Tongue (tissue), 2 donors: ENCODE results near the gene ADCY10. TPM values are rescaled to one million over a fixed set of nuclear protein-coding genes. Genes with fewer than 3 reads are reported as not detected.
"Not testable (repeated sequence)": the region's sequence is repeated elsewhere in the genome, so short reads cannot be mapped to it uniquely, and the experiment has no call there.

Source experiments
- DNase-seq: peaks from one replicate; pipeline ENCODE4 v3.0.0-alpha.2; 2015
- total RNA-seq: library from RNA; depleted of rRNA; stranded (reverse); fragments of >200 nt; gene quantifications from one replicate; pipeline ENCODE4 v1.2.3, GENCODE V29; 2014

The ADCY10 gene
- total RNA-seq, 1 donor from 2014 or later = 0.21 TPM

DNA sequence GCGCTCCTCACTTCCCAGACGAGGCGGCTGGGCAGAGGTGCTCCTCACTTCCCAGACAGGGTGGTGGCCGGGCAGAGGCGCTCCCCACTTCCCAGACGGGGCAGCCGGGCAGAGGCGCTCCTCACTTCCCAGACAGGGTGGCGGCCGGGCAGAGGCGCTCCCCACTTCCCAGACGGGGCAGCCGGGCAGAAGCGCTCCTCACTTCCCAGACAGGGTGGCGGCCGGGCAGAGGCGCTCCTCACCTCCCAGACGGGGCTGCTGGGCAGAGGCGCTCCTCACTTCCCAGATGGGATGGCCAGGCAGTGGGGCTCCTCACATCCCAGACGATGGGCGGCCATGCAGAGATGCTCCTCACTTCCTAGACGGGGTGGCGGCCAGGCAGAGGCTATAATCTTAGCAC is 107.7 kb downstream of the ADCY10 start:
- not testable (repeated sequence) for DNase-seq

DNA sequence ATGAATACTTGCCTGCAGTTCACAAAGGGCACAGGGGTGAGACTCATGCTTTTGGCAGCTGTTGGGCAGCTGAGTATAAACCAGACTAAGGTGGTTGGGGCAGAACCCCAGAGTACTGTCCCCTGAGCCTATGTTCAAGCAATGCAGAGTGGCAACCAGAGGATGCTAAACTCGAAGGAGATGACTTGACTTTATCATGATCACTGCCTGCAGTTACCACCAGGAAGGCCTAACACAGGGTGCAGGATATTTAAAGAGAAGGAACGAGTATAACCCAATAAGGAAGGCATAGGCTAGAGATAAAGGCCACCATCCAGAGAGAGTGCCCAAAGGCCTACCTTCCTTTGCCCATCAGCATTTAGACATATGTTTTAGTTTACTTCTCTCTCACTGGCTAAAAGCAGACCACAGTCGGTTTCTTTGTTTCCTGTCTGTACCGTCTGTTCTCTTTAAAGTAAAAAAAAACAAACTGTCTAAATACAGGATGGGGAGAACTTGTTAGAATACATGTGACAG is 108.8 kb downstream of the ADCY10 start:
- DNase-seq = no peak

DNA sequence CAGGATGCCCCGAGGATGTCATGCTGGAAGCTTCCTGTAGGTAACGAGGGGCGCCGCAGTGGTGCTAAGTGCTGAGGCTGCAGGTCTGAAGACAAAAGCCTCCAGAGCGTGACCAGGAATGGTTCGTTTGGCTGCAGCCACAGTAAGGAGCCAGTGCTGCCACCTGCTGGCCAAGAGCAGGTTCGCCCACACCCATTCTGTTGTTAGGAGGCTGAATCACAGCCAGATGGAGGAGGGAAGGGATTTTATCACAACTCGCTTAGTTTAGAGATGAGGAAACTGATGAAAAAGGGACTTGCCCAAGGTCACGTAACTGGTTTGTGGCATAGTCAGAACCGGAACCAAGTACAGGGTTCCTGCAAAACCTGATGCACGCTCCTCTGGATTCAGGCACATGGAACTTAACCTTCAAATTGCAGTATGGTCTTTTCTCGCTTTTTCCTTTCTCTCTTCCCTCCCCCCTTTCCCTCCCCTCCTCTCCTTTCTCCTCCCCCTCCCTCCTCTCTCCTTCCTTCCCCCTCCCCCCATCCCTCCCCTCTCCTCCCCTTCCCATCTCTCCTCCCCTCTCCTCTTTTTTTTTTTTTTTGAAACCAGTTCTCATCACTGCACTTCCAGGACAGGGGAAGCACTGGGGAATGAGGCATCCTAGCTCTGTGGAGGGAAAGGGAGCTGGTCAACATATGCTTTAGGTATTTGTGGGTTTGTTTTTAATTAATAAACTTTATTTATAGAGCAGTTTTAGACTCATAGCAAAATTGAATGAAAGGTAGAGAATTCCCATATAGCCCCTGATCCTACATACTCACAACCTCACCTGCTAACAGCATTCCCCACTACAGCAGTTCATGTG is 110.4 kb downstream of the ADCY10 start:
- DNase-seq = peak; percentile 88

DNA sequence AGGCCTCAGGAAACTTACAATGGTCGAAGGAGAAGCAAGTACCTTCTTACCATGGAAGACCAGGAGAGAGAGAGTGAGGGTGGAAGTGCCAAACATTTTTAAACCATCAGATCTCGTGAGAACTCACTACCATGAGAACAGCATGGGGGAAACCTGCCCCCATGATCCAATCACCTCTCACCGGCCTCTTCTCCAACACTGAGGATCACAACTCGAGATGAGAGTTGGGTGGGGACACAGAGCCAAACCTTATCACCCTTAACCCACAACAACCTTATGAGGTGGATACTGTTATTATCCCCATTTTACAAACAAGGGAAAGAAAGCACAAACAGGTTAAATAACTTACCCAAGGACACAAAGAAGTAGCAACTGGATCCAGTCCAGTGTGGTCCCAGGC is 111.7 kb downstream of the ADCY10 start:
- DNase-seq = no peak

DNA sequence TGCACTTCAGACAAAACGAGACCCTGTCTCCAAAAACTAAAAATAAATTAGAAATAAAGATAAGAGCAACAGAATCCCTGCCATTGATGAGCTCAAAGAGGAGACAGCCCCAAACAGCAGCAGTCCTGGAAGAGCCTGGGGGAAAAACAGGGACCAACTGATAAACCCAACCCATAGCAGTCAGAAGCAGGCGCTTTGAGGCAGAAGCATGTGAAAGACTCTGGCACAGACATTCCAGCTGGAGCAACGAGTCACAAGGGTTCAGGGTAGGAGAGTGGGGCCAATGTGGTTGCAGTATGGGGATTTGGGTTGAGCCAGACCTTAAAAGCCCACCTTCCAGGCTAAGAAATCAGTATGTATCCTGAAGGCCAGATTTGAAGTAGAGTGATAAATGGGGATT is 113.7 kb downstream of the ADCY10 start:
- no peak for DNase-seq

DNA sequence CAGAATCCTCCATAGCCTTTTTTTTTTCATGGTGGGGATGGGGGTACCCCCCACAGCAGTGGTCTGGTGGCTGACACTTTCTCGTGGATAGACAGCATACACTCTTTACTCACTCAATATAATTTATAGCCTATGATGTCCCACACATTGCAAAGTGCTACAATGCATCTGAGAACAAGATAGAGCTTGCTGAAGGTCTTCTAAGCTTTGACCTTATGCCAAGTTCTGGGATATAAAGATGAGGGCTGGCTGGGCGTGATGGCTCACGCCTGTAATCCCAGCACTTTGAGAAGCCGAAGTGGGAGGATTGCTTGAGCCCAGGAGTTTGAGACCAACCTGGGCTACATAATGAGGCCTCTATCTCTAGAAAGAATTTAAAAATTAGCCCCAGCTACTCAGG is 114.2 kb downstream of the ADCY10 start:
- DNase-seq = no peak

DNA sequence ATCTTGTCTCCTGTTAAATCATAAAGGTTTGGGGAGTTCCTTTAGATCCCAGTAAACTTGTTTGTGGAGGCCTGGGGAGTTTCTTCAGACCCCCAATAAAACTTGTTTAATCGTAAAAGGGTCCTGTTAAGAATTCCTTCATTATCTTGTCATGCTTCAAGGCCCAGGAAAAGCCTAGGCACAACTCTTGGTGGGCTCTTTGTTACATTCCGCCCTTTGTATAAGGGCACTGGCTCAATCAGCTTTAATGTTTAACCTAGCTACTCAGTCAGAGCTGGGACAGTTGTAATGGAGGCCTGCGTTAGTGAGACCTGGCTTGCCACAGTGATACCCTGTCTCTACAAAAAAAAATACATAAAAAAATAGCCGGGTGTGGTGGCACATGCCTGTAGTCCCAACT is 115.0 kb downstream of the ADCY10 start:
- DNase-seq = no peak

DNA sequence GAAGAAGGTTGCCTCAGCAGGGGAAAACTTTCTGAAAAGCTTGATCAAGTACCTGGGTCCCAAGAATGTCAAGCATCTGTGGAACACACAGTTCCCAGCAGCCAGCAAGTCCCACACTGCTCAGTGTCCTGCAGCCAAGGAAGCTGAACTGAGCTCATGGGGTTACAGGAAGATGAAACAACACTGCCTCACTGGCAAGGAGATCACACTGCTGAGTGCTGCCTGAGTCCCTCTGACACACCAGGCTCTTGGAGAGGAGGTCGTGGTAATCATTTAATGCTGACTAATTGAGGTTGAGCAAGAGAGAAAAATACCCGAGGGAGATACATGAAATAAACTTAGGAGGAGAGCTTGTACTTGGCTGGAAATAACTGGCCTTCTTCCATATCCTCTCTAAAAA is 116.9 kb downstream of the ADCY10 start:
- peak; percentile 78 for DNase-seq

DNA sequence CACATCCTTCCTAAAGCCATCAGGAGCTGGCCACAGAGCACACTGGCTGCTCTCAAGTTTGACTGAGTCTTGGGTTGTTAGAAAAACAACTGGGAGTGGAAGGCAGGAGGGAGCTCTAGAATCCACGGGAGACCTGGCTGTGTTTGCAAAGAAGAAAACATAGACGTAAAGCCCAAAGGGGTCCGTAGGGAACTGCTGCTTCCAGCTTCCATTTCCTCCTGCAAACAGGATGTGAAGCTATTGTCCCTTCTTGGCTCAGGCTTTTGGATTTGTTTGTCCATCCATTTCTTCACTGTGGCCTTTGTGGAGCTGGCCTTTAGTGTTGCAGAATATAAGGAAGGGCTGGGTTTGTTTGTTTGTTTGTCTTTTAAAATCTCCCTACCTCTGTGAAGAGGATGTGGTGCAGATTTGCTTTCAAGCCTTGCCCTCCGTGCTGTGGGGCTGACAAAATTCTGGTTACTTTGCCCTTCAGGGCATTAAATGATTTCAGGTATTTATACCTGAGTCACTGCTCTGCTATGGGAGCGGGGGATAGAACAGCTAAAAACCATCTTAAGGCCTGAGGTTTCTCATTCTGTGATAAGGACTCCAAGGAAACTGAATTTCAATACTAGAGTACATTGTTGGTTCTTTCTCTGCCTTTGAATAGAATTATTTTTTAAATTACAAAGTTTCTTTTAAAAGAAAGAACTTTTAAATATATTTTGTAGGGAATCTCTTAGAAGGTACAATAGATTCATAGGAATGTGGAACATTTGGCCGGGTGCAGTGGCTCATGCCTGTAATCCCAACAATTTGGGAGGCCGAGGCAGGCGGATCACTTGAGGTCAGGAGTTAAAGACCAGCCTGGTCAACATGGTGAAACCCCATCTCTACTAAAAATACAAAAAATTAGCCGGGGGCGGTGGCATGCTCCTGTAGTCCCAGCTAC is 117.9 kb downstream of the ADCY10 start:
- DNase-seq = peak; percentile 61

DNA sequence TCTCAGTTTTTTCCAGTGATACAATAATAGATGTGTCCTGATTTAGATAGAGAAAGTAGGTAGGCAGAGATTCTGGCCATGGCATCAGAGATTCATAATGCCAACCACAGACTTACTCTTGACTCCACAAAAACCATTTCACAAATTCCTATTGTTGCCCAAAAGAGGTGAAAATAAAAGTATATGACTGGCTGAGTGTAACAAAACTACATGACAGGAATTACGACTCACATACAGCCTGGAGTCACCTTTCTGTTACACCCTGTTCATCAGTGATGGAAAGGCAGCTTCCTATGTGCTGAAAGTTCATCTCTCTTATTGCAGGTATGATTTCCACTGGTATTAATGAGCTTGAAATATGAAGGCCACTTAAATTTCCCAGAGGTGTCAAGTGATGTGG is 119.9 kb downstream of the ADCY10 start:
- DNase-seq = no peak

DNA sequence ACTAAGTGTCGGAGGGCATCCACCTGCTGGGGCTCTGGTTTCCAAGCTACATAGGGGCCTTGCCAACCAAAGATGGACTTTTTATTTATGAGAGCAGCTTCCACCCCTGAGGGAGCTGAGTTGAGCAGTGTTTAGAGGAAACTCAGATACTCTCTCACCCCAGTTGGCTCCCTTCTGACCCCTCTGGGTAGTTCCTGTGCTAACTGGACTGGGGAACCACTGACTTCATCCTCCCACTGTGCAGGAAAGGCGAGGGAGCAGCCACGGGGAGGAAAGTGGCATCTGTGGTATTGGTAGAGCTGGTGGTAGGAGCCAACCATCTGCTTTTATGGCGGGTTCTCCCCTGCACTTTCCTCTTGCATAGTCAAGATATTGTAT is 121.8 kb downstream of the ADCY10 start:
- DNase-seq = no peak

DNA sequence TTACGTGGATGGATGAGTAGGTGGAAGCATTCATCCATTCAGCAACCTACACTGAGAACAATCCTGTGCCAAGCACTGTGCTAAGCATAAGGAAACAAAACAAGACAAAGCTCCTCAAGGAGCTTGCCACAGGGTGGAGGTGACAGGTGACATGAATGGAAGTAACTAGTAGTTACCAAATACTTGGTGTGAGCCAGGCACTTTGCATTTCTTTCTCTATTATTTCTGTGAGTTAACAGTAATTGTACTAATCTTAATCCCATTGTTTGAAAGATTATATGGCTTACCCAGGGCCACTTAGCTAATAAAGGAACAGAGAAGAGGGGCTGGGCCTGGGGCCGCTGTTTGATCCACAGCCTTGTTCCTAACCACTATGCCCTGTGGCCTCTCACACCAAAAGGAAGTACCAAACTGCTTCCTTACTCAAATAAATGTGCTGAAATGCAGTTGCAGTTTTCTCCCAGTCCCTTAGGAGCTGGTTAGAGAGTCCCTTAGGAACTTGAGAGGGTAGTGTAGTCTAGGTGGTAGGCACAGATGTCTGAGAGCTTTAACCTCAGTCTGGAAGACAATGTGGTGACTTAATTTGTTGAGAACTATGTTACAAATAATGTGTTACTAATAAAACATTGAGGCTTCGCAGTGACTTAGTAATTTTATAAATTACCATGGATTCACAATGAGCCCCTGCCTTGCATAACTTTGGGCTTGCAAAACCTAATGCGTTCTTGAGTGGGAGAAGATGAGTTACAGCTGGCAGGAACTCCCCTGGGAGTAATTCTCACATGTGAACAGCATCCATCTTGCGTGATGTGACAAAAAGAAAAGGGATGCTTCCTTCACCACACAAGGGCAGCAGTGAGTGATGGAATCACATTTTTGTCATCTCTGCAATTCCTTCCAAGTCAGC is 122.4 kb downstream of the ADCY10 start:
- peak; percentile 54 for DNase-seq

DNA sequence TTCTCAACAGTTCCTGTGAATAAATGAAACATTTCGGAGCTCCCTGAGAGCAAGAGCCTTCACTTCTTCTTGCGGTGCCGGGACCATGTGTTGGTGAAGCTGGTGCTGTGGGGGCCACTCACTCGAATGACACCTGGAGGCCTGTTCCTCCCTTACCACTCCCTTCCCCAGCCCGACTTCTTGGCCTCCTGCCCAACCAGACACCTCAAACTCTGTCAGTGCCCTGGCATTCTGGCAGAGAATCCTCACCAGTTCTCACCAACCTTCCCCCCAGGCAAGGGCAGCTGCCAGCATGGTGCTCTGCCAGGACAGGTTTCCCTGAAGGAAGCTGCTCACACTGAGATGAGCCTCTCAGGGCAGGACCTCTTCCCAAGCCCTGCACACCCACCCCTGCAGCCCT is 123.8 kb downstream of the ADCY10 start:
- DNase-seq = no peak

DNA sequence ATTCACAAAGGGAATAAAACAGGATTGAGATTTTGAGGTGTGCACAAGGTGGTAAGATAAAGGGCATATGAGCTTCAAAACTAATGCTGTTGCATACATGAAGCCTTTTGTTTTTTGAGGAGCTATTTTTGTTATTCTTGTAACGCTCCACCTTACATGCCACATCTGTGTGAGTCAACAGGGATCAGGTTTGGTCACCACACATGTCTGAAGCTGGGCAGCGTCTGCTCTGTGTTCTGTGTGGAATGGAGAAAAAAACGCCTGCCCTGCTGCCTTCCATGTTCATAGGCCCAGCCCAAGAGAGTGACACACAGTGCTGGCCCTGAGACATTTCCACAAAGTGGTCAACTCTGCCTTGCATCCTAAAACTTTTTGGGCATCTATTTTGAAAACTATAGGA is 124.4 kb downstream of the ADCY10 start:
- no peak for DNase-seq

DNA sequence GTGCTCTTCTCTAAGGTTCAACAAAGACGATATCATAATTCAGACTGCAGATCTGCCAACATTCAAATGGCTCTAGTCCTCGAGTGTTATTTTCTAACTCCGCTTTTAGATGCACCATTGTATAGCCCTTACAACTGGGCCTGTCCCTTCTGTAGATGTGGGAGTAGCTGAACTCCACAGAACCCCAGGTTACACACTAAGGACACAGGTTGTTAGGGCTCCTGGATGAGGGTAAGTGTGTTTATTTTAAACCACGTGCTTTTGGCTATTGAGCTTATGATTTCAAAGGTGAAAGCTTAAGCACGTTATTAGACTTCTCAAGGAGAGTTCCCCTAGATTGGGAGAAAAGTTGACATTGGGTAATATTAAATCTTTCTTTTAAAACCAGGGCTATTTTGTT is 127.4 kb downstream of the ADCY10 start:
- DNase-seq = no peak

DNA sequence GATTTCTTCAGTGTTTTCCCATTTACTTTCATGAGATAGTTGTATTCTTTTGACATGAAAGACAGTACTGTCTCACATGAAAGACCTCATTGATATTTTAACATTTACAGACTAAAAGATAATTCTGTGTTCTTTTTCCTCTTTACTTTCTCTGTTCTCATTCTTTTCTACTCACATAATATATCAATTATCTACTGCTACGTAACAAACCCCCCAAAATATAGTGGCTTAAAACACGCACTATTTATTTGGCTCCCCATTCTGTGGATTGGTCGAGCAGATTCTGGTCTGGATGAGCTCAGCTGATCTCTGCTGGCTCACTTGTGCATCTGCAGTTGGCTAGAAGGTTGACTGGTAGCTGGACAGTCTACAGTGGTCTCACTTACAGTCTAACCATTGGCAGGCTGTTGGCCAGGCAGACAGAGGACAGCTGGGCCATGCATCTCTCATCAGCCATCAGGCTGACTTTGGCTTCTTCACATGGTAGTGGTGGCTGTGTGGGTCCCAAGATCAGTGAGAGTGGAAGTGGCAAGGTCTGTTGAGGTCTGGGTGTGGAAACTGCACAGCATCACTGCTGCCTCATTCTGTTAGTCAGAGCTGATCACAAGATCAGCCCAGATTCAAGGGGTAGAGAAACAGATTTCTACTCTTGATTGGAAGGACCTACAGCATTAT is 128.9 kb downstream of the ADCY10 start:
- DNase-seq = no peak

DNA sequence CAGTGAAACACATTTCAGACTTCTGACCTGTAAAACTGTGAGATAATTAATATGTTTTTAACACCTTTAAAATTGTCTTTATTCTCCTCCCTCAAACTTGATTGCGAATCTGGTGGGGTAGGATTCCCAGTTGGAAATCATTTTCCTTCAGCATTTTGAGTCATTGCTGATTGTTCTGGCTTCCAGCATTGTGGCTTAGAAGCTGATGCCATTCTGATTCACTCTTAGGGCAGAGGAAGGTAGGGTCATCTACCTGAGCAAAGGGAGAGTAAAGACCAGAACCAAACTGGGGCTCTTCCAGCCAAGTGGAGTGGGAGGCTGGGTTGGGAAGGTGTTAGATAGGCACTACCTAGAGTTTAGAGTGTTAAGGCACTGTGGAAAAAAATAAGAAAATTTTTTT is 131.0 kb downstream of the ADCY10 start:
- DNase-seq = no peak

DNA sequence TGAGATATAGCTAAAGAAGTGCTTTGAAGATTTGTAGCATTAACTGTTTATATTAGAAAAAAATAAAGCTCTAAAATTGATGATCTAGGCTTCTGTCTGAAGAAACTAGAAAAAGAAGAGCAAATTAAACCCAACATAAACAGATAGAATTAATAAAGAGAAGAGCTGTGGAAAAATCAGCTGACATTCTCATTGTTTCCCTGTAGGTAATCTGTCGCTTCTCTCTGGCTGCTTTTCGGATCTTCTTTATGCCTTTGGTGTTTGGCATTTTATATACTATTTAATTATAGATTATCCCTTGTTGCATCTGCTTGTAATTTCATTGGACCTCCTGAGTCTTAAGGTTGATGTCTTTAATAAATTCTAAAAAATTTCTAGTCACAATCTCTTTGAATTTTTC is 132.4 kb downstream of the ADCY10 start:
- no peak for DNase-seq

DNA sequence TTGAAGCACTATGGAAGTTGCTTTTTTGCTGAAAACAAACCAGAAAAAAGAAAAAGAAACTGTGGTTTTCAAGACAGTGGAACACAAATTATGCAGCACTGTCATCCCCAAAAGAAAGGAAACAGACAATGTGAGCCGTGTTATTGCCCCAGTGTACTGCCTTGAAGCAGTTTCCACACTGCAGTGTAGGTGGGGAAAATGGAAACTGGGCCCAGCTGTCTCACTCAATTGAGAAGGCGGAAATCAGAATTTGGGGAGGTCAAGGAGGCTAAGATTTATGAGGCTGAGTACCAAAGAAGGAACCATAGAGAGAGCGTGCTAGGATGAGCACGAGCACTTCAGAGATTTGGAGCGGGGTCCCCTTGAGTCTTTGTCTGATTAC is 136.7 kb downstream of the ADCY10 start:
- DNase-seq = no peak

DNA sequence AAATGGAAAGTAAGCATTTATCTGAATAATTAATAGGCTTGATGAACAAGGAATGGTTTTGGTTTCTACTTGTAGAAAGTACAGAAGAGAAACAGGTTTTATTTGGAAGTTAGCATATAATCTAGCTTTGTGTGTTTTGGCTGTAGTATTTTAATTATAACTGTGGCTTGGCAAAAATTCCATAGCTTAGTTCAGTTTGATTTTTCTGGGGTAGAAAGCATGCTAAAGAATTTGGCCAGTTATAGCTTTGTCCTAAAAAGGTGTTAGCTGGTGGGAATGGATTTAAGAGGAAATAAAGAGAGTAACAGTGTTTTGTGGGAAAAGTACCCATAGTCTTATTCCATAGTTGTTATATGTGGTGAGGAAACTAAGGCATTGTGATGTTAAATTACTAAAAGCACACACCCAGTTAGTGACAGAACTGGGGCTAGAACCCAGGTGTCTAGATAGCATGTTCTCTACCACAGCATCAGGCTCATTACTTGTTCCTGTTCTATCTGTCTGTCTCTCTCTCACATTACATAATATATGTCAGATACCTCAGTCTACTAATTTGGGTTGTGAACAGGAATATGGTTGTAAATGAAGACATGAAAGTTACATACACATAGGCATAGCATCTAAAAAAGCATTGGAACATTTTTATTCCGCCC is 137.2 kb downstream of the ADCY10 start:
- no peak for DNase-seq

DNA sequence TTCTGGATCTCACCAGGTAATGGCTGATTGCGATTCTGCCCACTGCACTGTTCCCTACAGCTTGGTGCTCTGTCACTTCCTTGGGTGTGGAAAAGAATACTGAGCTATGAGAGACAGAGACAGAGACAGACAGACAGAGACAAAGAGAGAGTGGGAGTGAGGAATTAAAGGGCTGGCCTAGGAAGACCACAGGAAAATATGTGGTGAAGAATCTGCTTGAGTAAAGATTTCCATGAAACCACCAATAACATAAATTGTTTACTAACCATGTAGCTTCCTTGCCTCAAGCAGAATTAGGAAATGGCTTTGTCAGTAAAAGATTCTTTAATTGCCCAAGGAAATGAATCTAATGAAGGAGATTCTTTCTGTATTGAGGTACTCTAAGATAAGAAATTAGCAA is 137.8 kb downstream of the ADCY10 start:
- no peak for DNase-seq
